HG03196 (cell line): ENCODE results near the gene TMPRSS2.

Experiments used
- ATAC-seq: cut with Tn5 transposase; IDR thresholded peaks from one replicate; pipeline ENCODE4 v1.9.1; 2021; ENCODE audit not compliant: unreplicated experiment

Gene TMPRSS2

DNA sequence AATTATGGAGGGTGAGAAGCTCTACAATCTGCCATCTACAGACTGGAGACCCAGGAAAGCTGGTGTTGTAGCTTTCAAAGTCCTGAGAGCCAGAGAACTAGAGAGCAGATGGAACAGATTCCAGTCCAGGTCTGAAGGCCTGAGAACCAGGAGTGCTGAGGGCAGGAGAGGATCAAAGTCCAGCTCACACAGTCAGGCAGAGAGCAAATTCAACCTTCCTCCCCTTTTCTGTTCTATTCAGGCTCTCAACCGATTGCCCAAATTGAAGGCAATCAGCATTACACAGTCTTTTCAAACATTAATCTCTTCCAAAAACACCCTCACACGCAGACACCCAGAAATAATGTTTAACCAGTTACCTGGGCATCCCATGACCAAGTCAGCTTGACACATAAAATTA lies 2.5 kb upstream of the TMPRSS2 start:
- no peak for ATAC-seq

DNA sequence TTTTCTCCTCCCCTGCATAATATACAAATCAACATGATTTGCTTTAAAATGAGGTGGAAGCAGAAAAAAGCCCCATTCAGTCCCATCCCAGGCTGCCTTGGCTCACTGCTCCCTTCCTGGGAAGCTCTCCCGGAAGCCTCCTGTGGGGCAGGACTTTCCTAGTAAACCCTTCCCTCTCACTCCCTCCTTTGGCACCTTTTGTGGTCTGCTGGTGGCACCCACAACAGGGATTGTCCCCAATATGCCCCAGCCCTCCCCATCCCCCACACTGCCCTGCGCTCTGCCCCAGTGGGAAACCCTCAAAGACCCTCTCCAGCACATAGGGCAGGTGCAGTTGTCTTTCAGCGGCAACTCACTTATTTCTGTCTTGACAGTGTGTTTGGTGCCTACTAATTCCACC lies 1.8 kb upstream of the TMPRSS2 start:
- ATAC-seq: no peak

DNA sequence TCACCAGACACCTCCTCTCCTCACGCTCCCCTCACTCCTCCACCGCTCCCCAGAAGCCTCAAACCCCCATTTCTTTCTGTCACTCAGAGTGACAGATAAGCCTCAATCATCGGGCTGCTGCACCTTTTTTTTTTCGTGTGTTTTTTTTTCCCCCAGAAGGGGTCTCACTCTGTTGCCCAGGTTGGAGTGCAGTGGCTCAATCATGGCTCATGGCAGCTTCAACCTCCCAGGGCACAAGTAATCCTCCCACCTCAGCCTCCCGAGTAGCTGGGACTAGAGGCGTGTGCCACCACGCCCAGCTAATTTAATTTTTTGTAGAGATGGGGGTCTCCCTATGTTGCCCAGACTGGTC lies 1.2 kb upstream of the TMPRSS2 start:
- no peak for ATAC-seq

DNA sequence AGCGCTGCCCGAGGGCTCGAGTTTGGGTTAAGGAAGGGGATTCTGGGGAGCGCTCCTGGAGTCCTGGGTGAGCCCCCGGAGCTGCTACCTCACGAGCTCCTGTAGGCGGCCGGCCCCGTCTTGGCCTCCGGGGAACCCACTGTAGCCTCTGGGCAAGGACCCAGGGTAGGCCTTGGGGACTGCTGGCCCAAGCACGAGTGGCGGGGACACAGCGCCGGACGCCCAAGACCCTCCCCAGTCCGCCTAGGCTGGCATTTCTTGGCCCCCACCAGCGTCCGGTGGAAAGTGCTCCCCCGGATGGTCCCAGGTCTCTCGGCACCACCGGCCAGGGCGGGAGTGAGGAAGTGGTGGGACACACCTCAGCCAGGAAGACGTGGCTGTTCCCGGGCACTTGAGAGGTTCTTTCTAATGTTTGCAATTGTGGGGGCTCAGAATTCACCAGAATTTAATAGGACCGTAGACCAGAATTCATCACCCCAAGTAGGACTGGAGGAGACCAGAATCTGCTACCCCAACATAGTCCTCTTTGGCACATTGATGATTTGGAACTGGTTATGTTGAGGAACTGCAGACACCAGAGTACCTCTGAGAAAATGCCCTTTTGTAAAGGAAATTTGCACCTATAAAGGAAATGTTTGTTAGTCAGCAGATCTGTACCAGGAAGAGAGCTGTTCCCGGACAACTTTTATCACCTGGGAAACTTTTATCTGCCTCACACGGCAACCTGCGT lies 622 bp upstream of the TMPRSS2 start:
- no peak for ATAC-seq

DNA sequence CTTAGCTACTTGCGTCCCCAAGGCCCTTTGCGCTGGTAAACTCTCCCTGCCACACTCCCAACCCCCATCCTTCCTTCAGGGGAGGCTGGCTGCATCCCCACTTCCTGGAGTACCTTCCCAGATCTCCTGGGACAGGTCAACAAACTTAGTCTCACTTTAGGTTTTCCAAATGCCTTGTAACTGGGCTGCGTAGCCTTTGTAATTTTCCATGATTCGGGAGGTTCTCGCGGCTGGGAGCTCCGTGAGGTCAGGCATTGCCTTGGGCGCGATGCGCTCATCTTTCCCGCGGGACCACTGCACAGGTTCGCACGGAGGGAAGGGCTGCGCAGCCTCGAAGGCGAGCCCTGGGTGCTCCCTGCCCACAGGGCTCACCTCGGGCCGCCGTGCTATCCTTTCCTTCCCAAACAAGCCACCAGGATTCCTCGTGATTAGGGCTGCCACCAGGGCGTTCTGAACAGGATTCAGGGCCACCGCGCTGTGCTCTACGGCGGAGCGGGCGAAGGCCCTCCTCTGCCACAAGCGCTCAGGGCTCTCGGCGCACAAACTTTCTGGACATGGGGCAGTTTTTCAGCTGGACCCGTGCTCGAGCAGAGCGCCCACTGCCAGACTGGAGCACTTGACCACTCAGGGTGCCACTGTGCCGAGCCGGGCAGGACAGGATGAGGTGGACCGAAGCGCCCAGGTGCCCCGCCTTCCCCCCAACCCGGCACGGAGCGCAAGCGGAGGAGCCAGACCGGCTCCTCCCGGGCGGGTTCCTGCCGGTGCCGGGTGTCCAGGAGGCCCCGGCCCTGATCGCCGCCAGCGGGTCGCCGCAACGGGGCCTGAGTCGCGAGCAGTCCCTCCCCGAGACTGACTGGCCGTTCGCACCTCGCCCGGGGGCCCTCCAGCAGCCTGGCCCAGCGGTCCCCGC lies 1.1 kb downstream of the TMPRSS2 start:
- no peak for ATAC-seq

DNA sequence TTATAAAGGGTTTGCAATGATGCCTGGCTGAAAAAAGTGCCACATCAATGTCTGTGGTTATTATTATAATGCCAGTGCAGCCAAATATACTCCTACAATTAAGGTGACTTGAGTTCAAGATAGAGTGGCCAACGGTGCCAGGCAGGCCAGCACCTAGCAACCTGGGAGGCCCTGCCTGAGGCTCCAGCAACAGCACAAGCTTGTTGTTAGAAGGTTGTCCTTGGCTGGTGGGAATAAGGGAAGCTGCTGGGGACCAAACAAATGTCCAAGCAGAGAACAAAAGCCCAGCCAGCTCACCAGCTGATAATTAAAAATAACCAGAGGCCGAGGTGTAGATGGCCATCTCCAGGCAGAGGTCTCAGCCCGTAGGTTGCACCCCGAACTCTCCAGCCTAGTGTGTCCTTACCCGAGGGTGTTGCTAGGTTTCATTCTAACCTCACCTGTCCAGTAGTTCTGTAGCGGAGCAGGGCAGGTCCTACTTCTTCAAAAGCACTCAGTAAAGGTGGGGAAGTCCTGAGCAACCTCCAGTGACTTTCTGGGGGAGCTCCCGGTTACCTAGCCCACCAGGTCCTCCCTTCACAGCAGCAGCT lies 1.9 kb downstream of the TMPRSS2 start:
- ATAC-seq: no peak

DNA sequence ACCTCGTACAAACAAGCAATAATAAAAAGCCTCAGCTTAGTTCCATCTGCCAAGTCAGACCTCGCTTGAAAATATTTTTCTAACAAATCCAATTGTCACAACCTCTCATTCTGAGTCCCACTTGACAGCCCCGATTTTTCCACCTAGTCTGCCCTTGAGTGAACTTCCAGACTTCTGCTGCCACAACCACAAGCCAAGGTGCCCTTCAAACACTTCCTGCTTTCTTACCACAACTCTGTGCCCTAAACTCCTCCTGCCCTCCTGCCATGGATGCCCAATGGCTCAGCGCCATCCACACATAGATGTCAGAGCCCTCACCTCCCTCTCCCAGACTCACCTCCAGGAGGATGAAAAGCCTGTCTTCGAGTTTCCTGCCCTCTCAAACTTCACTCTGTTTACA lies 3.9 kb downstream of the TMPRSS2 start:
- no peak for ATAC-seq

DNA sequence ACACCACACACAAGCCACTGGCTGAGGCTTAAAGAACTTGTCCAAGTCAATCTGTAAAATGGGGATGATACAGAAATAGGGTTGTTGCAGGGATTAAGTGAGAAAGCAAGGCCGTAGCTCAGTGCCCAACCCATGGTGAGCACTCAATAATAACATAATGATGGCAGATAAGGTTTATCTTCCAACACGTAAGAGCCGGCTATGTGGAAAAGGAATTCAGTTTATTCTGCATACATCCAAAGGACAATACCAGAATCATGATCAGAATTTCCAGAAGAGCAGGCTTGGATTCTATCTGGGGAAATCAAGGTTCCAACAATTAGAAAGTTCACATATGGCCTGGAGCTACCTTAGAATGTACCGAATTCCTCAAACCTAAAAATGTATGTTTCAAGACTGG lies 4.6 kb downstream of the TMPRSS2 start:
- ATAC-seq: no peak

DNA sequence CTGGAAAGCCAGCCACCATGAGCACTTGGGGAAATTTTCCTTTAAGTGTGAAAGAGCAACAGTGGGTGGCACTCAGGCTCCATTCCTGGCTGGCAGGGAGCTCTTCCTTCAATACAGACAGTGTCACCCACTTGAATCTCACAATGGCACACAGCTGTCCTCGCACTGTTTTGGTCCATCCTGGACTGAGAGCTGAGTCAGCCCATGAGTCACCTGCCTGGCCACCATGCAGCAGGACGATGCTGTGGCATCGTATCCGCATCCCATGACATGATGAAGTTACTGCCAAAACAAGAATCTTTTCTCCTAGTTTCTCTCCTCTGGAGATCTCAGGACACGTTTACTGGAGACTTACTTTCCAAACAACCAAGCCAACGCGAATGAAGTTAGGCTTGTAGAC lies 6.0 kb downstream of the TMPRSS2 start:
- no peak for ATAC-seq

DNA sequence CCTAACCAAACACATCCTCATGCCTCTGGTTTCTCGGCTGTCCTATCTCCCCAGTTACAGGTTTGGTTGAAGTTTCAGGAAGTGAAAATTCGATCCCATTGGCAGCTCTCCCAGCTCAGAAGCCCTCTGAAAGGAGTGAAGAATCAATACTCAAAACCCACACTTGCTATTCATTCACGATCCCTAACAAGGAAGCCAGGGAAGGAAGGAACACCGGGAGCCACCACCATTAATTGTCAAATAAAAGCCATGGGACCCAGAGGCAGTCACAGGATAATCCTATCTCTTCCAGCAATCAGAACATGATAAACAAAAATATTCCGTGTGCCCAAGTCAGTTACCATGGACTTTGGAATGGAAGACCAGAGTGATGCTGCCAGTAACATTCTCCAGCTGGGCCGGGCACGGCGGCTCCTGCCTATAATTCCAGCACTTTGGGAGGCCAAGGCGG lies 7.0 kb downstream of the TMPRSS2 start:
- no peak for ATAC-seq

DNA sequence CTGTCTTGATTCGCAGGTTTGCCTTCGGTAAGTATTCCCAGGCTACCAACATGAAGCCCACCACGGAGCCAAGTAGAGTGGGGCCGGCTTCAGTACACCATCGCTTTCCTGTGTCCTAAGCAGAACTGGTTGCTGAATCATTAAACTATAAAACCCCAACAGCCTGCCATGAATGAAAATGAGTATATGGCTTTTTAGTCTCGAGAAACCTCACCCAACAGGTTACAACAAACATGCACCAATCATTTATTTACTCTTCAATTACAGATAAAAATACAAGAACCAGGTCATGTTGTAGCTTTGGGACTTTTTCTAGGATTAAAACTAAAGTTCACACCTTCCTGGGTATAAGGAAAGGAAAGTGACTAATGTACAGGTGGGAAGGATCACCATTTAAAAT lies 7.6 kb downstream of the TMPRSS2 start:
- ATAC-seq: no peak

DNA sequence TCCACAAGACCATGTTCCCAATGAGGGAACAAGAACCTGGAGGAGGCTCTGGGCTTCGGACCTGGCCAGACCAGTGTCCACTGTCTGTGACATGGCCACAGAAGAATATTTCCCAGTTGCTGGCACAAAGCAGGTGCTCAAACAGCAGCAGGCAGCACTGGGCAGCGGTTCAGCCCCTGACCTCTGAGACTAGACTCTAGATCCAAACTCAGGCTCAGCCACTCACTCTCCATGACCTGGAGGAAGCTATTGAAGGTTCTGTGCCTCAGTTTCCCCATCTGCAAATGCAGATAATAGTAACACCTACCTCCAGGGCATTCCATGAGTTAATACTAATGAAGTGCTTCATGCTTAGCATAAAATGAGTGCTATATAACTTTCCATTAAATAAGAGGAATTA lies 8.0 kb downstream of the TMPRSS2 start:
- ATAC-seq: no peak

DNA sequence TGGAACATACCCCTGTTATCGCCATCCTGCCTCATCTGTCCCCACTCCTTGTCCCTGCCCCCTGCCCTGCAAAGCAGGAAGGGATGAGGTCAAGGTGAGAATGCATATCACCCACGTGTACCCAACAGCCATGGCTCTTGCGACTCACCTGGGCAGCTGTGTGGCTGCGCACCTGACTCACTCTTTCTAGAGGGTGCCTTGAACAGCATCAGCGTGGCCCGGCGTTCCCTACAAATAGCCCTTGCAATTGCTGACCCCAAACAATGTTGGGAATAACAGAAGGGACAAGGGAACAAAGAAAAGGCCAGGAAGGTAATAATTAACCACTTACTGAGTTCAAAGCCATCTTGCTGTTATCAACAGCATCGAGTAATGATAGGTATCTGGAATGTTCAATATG lies 10.2 kb downstream of the TMPRSS2 start:
- ATAC-seq: no peak

DNA sequence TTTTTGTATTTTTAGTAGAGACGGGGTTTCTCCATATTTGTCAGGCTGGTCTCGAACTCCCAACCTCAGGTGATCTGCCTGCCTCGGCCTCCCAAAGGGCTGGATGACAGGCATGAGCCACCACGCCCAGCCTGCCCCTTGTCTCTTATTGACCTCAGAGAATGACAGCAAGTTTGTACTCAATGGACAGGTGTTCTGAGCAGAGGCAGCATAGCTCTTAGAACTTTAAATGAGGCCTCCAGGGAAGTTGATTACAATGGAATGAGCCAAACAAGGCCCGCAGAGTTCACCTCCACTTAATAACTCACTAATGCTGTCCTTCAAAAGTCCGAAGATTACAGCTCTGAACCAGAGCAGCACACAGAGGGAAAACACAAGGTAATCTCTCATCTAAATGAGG lies 10.9 kb downstream of the TMPRSS2 start:
- ATAC-seq: no peak

DNA sequence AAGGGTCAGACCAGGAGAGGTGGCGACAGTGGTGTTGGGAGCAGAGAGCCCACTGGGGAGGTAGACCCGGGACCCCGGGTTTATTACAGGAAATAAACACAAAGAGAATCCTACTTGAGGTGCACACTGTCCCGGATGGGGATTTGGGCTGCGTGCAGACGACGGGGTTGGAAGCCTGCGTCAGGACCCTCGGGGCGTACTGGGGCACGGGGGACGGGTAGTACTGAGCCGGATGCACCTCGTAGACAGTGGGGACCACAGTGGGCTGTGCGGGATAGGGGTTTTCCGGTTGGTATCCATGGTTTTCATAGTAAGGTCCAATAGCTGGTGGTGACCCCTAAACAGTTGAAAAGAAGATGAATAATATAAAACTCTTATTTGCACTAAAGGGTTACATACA lies 13.7 kb downstream of the TMPRSS2 start:
- ATAC-seq: no peak

DNA sequence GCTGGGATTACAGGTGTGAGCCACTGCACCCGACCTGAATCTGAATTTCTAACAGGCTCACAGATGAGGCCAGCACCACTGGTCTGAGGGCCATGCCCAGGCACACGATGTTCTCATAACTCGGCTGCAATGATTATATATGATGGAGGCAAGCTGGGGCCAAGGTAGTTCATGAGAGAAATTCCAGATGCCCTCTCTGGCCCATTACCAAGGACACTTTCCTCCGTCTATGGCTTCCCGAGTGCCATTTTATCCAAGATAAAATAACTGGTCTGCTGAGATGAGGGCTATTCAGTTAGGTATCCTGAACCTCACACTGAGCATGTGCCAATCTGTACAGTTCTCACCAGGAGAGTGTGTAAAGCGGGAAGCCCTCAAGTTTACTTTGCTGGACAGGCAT lies 16.5 kb downstream of the TMPRSS2 start:
- ATAC-seq: no peak

DNA sequence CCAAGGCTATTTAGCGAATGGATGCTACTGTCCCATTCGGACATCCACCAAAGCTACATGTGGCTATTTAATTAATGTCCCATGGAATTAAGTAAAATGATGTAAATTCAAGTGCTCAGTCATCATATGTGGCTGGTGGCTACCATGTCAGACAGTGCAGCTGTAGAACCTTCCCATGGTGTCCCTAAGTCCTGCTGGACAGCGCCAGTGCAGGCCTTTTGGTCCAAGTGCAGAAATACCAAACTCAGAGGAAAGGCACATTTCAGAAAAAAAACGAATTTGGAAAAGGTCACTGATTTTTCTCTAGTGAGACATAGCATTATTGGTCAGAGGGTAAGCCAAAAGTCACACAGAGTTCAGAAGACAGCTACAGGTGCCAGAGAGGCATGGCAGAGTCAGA lies 17.6 kb downstream of the TMPRSS2 start:
- no peak for ATAC-seq

DNA sequence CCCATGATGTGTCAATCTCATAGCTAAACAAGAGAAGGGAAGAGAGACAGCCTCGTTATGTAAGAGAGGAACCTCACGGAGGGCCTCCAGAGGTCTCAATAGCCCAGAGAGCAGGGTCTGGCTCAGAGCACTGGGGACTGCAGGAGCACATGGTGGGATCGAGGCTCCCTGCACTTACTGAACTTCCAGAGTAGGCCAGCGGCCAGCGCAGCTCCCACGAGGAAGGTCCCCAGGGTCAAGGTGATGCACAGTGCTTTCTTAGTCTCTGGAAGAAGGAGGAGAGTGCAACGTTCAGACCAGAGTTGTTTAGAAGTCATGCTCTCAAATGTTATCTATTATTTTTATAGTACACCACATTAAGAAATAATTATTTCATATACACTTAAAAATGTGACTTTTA lies 18.6 kb downstream of the TMPRSS2 start:
- no peak for ATAC-seq

DNA sequence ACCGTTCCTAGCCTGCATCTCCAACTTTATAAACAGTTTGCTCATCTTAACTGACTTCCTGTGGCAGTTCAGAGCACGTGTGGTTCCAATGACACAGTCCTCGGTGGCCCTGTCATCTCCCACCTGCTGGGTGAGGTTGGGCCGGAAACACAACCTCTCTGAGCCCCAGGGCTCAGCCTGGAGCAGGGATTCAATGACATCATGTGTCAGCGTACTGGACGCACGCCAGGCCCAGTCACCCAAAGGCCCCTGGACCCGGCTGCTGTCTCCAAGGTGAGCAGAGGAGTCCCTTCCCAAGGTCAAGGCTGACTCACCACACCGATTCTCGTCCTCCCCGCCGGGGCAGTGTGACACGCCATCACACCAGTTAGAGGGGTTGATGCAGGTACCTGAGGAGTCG lies 19.9 kb downstream of the TMPRSS2 start:
- no peak for ATAC-seq

DNA sequence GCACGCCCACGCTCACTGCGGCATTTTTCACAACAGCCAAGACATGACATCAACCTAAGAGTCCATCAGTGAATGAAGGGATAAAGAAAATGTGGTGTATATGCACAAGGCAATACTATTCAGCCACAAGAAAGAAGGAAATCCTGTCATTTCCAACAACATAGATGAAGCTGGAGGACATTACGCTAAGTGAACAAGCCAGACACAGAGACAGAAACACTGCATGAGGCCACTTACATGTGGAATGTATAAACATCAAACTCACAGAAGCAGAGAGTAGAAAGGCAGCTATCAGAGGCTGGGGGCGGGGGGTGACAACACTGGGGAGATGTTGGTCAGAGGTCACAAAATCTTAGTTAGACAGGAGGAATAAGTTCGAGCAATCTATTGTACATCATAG lies 20.9 kb downstream of the TMPRSS2 start:
- ATAC-seq: no peak

DNA sequence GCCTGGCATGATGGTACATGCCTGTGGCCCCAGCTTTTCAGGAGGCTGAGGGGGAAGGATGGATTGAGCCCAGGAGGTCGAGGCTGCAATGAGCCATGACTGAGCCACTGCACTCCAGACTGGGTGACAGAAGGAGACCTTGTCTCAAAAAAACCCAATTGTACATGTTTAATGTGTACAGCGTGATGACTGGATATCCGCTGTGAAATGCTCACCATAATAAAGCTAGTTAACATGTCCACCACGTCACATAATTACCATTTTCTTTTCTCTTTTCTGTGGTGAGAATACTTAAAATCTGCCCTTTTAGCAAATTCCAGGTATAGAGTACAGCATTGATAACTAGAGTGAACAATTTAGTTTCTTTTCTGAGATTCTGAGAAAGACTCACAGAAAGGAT lies 24.0 kb downstream of the TMPRSS2 start:
- ATAC-seq: no peak

DNA sequence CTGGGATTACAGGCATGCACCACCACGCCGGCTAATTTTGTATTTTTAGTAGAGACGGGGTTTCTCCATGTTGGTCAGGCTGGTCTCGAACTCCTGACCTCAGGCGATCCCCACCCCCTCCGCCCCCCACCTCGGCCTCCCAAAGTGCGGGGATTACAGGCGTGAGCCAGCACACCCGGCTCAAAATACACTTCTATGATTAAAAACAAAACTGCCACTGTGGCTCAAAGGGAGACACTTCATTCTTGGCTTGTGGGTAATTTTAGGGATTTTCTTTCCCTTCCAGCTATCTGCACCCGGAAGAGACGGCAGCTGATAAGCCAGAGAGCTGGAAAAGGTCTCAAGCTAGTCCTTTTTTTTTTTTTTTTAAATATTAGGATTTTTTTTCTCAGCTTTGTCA lies 24.5 kb downstream of the TMPRSS2 start:
- ATAC-seq: no peak
